HG03378 (cell line): ENCODE results near the gene MAPK8.
"Not testable (repeated sequence)": the region's sequence is repeated elsewhere in the genome, so short reads cannot be mapped to it uniquely, and the experiment has no call there.

Source experiments
- ATAC-seq: cut with Tn5 transposase; IDR thresholded peaks from one replicate; pipeline ENCODE4 v1.9.1; 2021; ENCODE audit warnings: mild to moderate bottlenecking, moderate library complexity; ENCODE audit not compliant: unreplicated experiment

The MAPK8 gene

DNA sequence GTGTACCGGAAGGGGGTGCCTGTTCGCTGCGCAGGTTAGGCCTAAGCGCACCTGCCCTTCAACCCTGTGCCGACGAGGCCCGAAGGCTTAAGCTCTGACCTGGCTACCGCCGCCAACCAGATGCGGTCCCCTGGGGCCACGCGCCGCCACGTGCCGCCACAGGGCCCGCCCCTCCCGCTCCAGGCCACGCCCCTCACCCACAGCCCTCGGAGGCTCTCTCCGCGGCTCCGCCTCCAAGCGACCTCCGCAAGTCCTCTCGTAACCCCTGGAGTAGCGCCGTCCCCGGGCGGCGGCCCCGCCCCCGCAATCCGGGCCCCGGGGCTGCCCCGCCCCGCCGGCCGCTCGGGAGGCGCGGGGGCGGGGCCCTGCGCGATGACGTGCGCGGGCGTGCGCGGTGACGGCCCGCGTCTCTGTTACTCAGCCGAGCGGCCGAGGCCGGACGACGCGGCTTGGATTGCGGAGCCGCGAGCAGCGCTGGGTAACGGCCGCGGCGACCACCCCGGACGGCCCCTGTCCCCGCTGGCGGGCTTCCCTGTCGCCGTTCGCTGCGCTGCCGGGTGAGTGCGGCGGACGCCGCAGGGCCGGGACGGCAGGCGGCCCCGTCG lies at the start of gene MAPK8:
TSS of gene MAPK8 (plus strand) at position 413 of the 605 bp plus-strand sequence. CDS start 94,984 bp downstream, outside the sequence.
- peak; percentile 64 for ATAC-seq

DNA sequence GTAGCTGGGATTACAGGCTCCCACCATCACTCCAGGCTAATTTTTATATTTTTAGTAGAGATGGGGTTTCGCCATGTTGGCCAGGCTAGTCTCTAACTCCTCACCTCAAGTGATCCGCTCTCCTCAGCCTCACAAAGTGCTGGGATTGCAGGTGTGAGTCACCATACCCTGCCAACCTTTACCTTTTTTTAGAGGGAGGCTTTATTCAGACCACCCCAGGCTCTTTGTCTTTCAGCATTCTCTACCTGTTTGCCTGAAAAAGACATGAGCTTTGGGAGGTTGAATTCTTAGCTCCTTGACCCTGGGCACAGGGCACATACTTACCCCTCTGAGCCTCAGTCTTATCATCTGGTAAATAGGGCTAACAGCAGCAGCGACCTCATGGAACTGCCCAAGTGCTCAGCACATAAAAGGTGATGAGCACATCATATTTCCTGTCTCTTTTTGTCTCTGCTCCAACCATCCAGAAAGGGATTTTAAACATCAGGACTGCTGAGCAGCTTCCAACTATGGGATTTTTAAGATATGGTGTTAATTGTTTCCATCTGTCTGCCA lies 49.0 kb upstream of the MAPK8 start:
- no peak for ATAC-seq

- no peak for ATAC-seq
These were observed 48.4 kb upstream of the MAPK8 start for GRCh38 chr10:48258105-48258504.

- no peak for ATAC-seq
These were observed 39.9 kb upstream of the MAPK8 start for GRCh38 chr10:48266528-48266927.

- no peak for ATAC-seq
These were observed 35.3 kb upstream of the MAPK8 start for GRCh38 chr10:48271047-48271730.

- peak; percentile 46 for ATAC-seq
These were observed 33.8 kb upstream of the MAPK8 start for GRCh38 chr10:48272682-48273081.

DNA sequence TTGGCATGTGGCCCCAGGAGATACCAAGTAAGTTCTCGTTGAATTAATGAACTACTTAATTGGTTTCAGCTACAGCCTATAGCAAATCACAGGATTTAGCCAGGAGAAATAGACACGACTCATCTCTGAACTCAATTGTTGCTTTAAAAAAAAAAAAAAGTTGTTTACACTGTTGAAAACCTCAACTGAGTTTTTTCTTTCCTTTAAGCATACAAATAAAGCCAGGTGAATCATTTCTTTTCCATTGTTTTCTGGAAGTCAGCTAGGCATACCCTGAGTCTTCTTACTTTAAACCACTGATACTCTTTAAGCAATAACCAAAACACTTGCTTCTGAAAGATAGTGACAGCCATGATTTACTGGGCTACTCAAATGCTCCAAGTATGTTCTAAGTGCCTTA lies 32.7 kb upstream of the MAPK8 start:
- no peak for ATAC-seq

GRCh38 chr10:48274636-48275035 lies 31.8 kb upstream of the MAPK8 start, which contains the start of gene FRMPD2:
TSS of gene FRMPD2 (minus strand) at chr10:48274696. CDS start at chr10:48274567, 129 bp downstream.
- no peak for ATAC-seq

- ATAC-seq = no peak
These were observed 29.4 kb upstream of the MAPK8 start for GRCh38 chr10:48277093-48277492.

DNA sequence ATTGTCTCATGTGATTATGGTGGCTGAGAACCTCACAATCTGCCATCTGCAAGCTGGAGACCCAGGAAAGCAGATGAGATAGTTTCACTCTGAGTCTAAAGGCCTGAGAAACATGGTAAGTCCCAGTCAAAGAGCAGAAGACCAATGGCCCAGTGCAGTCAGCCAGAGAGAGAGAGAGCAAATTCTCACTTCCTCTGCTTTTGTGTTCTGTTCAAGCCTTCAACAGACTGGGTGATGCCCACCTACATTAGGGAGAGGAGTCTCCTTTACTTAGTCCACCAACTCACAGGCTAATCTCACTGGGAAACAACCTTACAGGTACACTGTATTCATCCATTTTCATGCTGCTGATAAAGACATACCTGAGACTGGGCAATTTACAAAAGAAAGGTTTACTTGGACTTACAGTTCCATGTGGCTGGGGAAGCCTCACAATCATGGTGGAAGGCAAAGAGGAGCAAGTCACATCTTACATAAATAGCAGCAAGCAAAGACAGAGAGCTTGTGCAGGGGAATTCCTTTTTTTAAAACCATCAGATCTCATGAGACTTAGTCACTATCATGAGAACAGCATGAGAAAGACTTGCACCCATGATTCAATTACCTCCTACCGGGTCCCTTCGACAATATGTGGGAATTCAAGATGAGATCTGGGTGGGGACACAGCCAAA lies 27.3 kb upstream of the MAPK8 start:
- peak; percentile 86 for ATAC-seq

- not testable (repeated sequence) for ATAC-seq
These were observed 24.8 kb upstream of the MAPK8 start for GRCh38 chr10:48281697-48282096.

- ATAC-seq = peak; percentile 58
These were observed 23.6 kb upstream of the MAPK8 start for GRCh38 chr10:48282829-48283228.

GRCh38 chr10:48284002-48284546 lies 22.4 kb upstream of the MAPK8 start:
- ATAC-seq = no peak

- no peak for ATAC-seq
These were observed 21.7 kb upstream of the MAPK8 start for GRCh38 chr10:48284811-48285210.

GRCh38 chr10:48285710-48286109 lies 20.8 kb upstream of the MAPK8 start:
- ATAC-seq = peak; percentile 49

GRCh38 chr10:48286356-48286755 lies 20.1 kb upstream of the MAPK8 start:
- ATAC-seq = no peak

- no peak for ATAC-seq
These were observed 18.8 kb upstream of the MAPK8 start for GRCh38 chr10:48287417-48288391.

- ATAC-seq = no peak
These were observed 17.8 kb upstream of the MAPK8 start for GRCh38 chr10:48288661-48289060.

- peak; percentile 40 for ATAC-seq
These were observed 16.8 kb upstream of the MAPK8 start for GRCh38 chr10:48289501-48290238.
